IPS-20b (cell line): ENCODE measurements around the gene SRGAP2C.
"Not testable (repeated sequence)": the region's sequence is repeated elsewhere in the genome, so short reads cannot be mapped to it uniquely, and the experiment has no call there.

ENCODE experiments used
- H3K27ac ChIP-seq: one replicate; pipeline ENCODE4 v1.5.1; 2013; ENCODE audit warnings: low read length
- H3K27me3 ChIP-seq: 2 replicates; pipeline ENCODE4 v1.6.1; 2013; ENCODE audit warnings: mild to moderate bottlenecking, low read length, inconsistent platforms; ENCODE audit not compliant: insufficient read depth
- H3K36me3 ChIP-seq: 2 replicates; pipeline ENCODE4 v1.6.1; 2013; ENCODE audit warnings: low read depth, mild to moderate bottlenecking, inconsistent platforms, low read length, moderate library complexity; ENCODE audit not compliant: insufficient read depth
- H3K4me1 ChIP-seq: 2 replicates; pipeline ENCODE4 v1.6.1; 2013; ENCODE audit warnings: mild to moderate bottlenecking, control low read depth, inconsistent platforms, low read length, moderate library complexity; ENCODE audit not compliant: insufficient read depth
- H3K4me3 ChIP-seq: 2 replicates; pipeline ENCODE4 v1.5.1; 2013; ENCODE audit warnings: mild to moderate bottlenecking, low read length, inconsistent platforms
- H3K9ac ChIP-seq: 2 replicates; pipeline ENCODE4 v1.6.1; 2013; ENCODE audit warnings: low read depth, mild to moderate bottlenecking, inconsistent platforms, low read length, moderate library complexity
- H3K9me3 ChIP-seq: 2 replicates; pipeline ENCODE4 v1.6.1; 2013; ENCODE audit warnings: mild to moderate bottlenecking, low read depth, low read length, inconsistent platforms; ENCODE audit not compliant: insufficient read depth

Gene SRGAP2C

GRCh38 chr1:121215699-121216417, 31.1 kb downstream of the SRGAP2C start:
- H3K27ac ChIP-seq, H3K27me3 ChIP-seq, H3K4me1 ChIP-seq, H3K4me3 ChIP-seq, H3K36me3 ChIP-seq, H3K9ac ChIP-seq, H3K9me3 ChIP-seq: not testable (repeated sequence)

GRCh38 chr1:121216676-121217075, 31.9 kb downstream of the SRGAP2C start:
- H3K4me3 ChIP-seq, H3K36me3 ChIP-seq: not testable (repeated sequence)

GRCh38 chr1:121221770-121222169, 37.0 kb downstream of the SRGAP2C start:
- not testable (repeated sequence) for H3K36me3 ChIP-seq, H3K4me3 ChIP-seq, H3K27me3 ChIP-seq, H3K9me3 ChIP-seq, H3K9ac ChIP-seq, H3K4me1 ChIP-seq, H3K27ac ChIP-seq

More at GRCh38 chr1:121216676-121217075, 31.9 kb downstream of the SRGAP2C start:
- H3K4me1 ChIP-seq, H3K9ac ChIP-seq, H3K9me3 ChIP-seq, H3K27me3 ChIP-seq, H3K27ac ChIP-seq: not testable (repeated sequence)

GRCh38 chr1:121224714-121225113, 39.9 kb downstream of the SRGAP2C start:
- H3K9me3 ChIP-seq, H3K4me3 ChIP-seq, H3K9ac ChIP-seq, H3K36me3 ChIP-seq, H3K4me1 ChIP-seq, H3K27me3 ChIP-seq, H3K27ac ChIP-seq: not testable (repeated sequence)

GRCh38 chr1:121226295-121226904, 41.6 kb downstream of the SRGAP2C start:
- H3K27me3 ChIP-seq, H3K4me3 ChIP-seq, H3K36me3 ChIP-seq, H3K9me3 ChIP-seq, H3K9ac ChIP-seq, H3K4me1 ChIP-seq, H3K27ac ChIP-seq: not testable (repeated sequence)

- not testable (repeated sequence) for H3K27ac ChIP-seq, H3K4me3 ChIP-seq, H3K27me3 ChIP-seq, H3K9ac ChIP-seq, H3K36me3 ChIP-seq, H3K9me3 ChIP-seq, H3K4me1 ChIP-seq
These were observed 42.1 kb downstream of the SRGAP2C start for GRCh38 chr1:121226925-121227324.

GRCh38 chr1:121227544-121228330, 43.0 kb downstream of the SRGAP2C start:
- H3K27me3 ChIP-seq, H3K9ac ChIP-seq, H3K9me3 ChIP-seq, H3K36me3 ChIP-seq, H3K4me3 ChIP-seq, H3K27ac ChIP-seq, H3K4me1 ChIP-seq: not testable (repeated sequence)

GRCh38 chr1:121230636-121231035, 45.9 kb downstream of the SRGAP2C start:
- H3K9ac ChIP-seq, H3K9me3 ChIP-seq, H3K36me3 ChIP-seq, H3K27ac ChIP-seq, H3K4me3 ChIP-seq, H3K4me1 ChIP-seq, H3K27me3 ChIP-seq: not testable (repeated sequence)

GRCh38 chr1:121232445-121233125, 47.8 kb downstream of the SRGAP2C start:
- not testable (repeated sequence) for H3K27me3 ChIP-seq

GRCh38 chr1:121234090-121234759, 49.5 kb downstream of the SRGAP2C start:
- not testable (repeated sequence) for H3K4me3 ChIP-seq, H3K4me1 ChIP-seq, H3K27ac ChIP-seq, H3K9ac ChIP-seq, H3K9me3 ChIP-seq, H3K27me3 ChIP-seq, H3K36me3 ChIP-seq

More at GRCh38 chr1:121232445-121233125, 47.8 kb downstream of the SRGAP2C start:
- not testable (repeated sequence) for H3K36me3 ChIP-seq, H3K27ac ChIP-seq, H3K4me1 ChIP-seq, H3K4me3 ChIP-seq, H3K9ac ChIP-seq, H3K9me3 ChIP-seq

GRCh38 chr1:121238384-121238783, 53.6 kb downstream of the SRGAP2C start:
- not testable (repeated sequence) for H3K27me3 ChIP-seq

More at GRCh38 chr1:121238384-121238783, 53.6 kb downstream of the SRGAP2C start:
- H3K4me1 ChIP-seq, H3K36me3 ChIP-seq, H3K9me3 ChIP-seq, H3K9ac ChIP-seq, H3K4me3 ChIP-seq, H3K27ac ChIP-seq: not testable (repeated sequence)
